CD4-positive, alpha-beta T cell treated with Interleukin-4 for 4 hours (primary cell): Measurements from ENCODE around the gene HDGFL3.
A peak's percentile ranks its signal among the peaks of the same experiment; 100 is the strongest.

ENCODE experiments used
- DNase-seq: peaks from one replicate; pipeline ENCODE4 v3.0.0-alpha.2; 2020

Gene HDGFL3

DNA sequence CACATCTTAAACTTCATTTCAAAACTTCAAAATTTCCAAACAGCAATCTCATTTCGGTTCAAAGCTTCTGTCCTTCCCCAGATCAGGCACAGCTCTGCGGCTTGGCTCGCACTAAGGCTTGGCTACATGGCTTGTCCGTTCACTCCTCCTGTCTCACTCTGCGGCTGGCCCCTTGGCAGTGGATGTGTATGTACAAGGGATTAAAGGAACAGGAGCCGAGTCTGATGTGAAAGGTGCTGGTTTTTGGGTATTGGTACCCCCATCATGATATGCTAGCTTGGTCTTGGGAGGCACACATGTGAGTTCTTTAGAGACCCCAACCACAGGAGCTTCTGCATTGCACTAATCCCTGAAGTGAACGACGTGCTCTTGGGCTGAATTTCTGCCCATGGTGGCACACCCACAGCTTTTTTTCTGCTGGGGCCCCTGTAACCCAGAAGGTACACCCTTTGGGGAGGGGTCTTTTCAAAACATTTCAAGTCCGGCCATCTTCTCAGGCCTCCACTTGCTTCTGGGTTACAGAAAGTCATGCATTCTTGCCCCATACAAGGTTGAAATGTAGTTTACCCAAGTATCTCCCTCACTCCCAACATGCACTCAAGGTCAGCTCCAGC is 87.5 kb downstream of the HDGFL3 start:
- DNase-seq: no peak

DNA sequence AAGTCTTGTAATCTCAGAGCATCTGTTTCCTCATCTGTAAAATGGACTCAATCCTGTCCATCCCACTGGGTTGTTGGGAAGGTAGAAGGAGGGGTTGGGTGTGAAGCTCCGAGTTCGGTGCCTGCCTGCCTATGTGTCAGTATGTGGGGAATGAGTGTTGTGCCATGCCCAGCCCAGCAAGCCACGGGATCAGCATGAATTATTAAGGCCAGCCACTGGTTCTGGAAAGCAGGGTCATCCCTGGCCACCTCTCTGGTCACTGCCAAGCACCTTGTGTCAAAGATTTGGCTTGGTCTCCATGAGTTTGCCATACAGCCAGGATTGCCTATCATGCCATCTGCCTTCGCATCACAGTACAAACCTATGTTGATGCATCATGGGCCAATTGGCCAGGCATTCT is 88.7 kb downstream of the HDGFL3 start:
- DNase-seq: no peak

DNA sequence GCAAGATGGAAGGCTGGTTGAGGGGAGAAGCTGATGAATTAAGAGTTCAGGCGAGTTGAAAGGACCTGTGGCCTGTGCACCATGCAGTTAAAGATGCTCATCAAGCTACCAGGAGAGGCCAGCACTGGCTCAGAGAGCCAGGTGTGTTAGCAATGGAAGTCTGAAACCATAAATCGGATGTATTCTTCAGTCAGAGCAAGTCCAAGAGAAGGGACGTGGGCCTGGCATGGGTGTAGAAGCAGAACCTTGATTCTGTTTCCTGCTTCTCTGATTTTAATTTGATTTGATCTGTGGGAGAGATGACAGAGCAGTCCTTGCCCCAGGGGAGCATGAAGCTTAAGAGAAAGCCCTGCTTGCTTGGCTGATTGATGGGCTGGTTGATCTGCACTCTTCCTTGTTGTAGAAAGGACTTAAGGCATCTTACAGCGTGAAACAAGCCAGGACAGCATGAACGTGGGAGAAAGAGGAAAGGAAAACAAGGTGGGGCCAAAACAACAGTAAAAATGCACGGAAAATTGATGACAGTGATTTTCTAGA is 89.3 kb downstream of the HDGFL3 start:
- DNase-seq: no peak

DNA sequence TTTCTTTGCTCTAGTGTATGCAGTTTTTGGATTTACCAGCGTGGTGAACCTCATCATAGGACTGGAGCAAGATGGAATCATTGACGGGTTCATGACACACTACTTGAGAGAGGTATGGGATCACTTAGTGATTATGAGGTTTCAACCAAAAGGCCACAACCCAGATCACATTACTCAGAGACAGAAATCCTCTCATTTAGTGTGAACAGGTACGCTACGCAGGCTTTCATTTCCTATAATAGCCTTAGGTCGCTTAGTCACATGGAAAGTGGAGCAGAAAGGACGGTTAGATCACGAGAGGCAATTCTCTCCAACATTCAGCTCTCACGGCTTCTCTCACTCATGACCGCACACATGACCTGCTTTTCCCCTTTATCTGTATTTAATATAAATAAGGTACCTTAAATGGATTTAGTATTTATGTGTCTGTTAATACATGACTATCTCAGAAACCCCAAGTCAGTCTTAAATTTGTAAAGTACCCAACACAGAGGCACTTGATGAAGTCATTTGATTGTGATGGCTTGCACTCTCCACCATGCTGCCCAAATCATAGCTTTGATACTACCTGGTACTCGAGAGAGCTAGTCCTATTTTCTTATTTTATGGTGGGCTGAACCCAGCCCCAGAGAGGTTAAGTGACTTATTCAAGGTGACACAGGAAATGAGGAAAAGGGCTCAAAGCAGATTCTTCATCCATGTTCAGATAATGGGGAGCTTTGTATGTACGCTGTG is 91.6 kb downstream of the HDGFL3 start:
- DNase-seq: no peak

DNA sequence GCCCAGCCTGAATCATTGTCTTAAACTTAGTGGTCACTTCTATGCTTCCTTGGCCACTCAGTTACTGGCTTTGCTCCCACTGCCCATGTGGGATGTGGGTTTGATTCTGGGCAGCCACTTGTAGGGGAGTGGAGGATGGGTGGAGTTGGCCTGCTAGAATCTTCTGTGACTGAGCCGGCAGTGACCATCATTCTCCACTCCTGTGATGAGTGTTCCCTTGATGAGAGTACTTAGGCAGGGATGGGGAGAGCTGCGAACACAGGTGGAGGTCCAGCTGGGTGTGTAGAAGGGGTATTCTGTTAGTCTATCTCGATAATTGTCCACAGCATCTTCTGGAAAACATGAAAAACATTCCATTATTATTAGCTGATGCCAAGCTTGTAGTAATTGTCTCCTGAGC is 92.2 kb downstream of the HDGFL3 start:
- DNase-seq: no peak

DNA sequence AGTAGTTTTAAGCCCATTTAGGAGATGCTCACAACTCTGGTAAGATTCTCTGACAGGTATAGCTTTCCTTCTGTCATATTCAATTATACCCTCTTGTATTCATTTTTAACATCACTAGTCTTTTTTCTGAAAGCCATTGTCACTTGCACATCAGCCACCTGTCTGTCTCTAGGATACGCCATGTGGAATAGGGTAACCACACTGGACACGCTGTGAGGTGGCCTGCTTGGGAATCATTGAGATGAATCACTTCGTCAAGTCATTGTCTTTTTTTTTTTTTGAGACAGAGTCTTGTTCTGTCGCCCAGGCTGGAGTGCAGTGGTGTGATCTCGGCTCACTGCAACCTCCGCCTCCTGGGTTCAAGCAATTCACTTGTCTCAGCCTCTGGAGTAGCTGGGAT is 92.8 kb downstream of the HDGFL3 start:
- DNase-seq: no peak

DNA sequence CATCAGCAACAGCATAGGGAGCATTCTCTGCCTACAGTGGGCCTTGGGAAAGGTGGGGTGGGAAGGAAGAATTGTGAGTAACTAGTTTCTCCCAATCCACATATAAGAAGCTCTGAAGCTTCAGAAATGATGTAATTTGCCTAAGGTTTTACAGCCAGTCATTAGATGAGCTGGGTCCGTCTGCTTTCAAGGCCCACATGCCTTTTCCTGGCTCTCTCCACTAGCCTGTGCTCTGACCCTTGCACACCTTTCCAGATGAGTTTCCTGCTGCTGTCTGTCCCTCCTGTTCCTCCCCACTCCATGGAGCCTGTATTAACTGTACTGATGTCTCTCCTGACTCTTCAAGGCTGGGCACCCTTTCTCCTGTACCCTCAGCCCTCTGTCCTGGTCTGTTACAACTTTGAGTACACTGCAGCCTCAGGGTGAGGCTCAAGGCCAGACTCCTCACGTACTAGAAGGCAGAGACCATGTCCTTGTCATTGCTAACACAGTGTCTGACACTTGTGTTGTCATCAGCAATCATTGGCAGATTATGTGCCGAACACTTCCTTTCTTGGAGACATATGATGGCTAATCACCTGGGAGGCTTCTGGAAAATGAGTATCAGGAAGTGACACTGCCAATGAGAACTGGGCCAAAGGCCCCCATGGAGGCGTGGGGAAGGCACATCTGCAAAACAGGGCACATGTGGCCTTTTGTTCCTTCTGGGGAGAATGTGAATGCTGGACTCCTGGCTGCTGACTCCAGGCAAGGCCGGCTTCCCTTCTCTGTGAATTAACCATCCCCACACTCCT is 93.5 kb downstream of the HDGFL3 start:
- no peak for DNase-seq

DNA sequence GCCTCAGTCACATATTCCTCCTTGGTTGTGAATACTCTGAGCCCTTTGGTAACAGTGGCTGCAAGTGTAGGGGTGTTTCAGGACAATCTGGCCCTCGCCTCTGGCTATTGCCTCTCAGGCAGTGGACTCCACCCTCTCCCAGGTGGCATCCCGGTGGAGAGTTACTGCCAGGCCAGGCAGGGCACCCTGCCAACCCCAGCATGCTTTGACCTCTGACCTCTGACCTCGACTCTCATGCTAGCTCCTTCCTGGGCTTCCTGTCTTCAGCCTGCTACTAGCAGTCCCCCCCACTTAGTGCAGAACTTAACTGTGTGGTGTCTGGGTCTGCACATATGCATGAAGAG is 94.7 kb downstream of the HDGFL3 start:
- DNase-seq: no peak

DNA sequence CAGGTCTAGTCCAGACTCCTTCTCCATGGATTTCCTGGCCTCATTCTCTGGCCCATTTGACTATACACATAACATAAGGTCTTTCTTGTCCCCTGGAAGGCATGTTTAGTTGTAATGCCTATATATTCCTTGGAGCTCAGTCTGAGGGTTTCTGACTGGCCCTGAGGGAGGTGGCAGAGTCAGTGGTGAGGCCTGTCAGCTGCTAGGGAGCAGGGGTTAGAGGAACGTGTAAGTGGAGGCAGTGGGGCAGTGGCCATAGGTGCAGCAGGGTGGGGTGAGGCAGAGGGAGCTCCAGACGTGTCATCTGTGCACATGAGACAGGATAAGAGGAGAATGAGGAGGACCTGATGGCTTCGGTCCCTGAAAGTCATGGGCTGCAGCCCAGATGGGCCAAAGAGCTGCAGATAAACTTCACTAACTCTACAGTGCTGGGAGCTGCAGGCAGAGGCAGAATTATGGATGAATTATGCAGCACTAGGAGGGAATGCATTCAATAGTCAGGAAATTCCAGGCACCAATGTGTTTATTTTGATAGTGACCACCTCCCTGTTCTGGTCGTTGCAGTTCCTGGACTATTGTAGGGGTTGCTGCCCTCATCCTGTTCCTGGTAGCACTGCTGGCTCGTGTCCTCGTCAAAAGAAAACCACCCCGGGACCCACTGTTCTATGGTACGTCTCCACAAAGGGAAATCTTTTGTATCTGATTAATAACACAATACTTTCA is 95.2 kb downstream of the HDGFL3 start:
- no peak for DNase-seq

DNA sequence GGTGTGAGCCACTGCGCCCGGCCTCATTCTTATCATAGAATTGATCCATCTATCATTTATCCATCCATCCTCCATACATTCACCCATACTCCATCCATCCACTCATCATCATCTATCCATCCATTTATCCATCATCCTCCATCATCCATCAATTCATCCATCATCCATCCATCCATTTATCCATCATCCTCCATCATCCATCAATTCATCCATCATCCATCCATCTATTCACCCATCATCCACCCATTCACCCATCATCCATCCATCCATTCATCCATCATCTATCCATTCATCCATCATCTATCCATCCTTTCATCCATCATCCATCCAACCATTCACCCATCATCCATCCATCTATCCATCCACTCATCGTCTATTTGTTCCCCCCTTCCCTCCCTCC is 96.5 kb downstream of the HDGFL3 start:
- no peak for DNase-seq

DNA sequence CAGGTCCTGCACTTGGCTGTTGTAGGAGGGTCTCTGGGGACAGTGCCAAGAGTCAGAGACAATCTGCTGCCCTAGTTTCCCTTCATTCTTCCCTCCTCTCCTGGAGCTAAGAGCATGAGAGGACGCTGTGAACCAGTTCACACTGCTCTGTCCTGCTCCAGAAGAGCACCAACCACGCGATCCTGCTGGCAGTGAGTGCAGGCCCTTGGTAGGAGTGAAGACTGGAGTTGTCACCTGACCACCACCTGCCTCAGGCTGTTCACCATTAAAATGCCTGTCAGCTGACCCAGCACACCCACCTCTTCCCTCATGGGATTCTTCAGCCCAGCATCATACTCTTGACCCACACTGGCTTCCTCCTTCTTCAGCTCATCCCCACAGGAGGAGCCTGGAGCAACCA is 97.2 kb downstream of the HDGFL3 start:
- DNase-seq: no peak

DNA sequence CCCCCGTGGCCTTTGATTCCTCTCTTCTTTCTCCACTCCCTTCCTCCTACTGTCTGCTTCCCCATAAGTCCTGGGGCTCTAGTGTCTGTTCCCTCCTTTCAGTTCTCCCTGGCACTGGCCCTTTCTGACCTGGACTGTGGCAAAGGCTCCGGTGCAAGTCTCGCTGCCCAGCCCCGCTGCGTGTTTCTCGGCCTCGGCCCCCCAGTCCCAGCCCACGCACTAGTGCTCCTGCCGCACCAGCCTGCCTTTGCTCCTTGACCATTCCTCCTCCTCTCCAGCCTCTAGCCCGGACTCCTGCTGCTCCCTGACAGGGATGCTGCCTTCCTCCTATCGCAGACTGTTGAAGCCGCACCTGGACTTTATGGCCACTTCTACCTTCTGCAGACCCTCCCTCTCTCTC is 98.1 kb downstream of the HDGFL3 start:
- no peak for DNase-seq

DNA sequence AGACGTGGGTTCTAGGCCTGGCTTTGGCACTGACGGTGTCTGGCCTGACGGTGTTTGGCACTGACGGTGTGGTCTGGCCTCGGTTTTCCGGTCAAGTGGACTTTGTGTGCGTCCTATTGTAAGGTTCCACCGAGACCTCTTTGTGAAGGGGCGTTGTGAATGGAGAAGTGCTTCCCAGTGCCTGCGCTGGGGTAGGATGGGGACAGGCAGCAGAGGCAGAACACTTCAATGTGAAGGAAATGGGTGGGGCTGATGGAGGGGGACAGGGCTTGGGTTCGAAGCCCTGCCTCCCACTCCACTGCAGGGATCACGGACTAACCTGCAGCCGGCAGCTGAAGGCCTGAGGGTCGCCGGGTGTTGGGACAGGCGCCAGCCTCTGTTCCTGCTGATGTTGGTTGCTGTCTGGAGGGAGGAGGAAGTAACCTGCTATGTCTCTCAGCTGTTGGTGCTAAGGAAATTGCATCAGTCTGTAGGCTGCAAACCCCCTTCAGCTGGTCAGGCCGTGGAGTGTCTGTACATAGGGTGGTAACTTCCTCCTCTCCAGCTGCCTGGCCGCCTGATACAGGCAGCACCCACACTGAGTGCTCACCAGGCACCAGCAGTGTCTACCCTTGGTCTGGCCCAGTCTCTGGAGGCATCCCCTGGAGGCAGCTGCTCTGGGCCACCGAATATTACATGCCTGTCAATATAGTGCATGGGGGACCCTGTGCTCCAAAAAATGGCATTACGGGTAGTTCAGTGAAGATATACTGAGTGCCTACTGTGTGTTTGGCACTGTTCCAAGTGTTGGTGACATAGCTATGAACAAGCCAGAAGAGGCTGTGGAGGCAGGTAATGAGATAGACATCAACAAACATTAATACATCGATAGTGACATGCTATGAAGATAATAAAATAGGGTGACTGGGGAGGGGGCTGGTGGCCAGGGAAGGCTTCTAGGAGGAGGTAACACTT is 99.1 kb downstream of the HDGFL3 start:
- peak; percentile 15 for DNase-seq

DNA sequence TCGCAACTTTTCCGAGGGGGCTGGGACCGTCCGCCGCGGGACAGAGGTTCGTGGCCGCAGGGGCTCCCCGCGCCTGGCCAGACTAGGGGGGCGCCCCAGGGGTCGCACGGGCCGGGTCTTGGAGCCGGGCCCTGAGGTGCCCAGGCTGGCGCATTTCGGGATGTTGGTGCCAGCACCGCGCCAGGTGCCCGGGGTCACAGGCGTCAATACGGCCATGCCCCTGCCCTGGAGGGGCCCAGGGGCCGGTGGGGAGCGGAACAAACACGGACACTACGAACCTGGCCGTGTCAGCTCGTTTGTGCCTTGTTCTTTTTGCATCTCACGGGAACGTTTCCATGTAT is 99.8 kb downstream of the HDGFL3 start:
- DNase-seq: no peak

DNA sequence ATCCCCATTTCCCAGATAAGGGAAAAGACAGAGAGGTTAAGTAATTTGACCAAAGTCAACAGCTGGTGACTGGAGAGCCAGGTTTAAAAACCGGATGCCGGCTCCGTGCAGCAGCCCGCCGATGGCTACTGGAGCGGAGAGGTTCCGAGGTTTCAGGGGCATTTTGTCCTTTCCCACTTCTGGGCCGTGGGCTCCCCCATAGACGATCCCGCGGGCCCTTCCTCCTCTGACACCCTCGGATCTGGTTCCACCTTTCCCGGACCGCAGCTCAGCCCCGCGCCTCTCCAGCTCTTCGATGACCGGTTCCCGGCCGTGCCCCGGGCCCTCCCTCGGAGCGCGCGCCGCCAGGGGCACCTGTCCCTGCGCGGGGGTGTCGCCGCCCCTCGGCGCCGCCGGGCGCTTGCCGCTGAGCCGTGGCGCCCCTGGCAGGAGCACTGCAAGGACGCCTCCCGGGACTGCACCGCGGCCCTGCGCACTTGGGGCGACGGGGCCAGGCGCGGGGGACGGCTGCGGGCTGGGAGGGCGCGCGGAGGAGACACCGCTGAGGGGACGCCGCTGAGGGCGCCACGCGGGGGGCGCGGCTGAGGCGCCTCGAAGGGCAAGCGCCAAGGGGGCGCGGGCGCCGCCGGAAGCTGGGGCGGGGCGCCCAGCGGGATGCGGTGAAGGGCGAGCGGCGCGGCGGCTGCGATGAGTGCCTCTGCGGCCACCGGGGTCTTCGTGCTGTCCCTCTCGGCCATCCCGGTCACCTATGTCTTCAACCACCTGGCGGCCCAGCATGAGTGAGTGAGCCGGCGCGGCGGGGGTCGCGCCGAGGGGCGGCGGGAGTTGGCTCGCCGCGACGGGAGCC is 100.4 kb downstream of the HDGFL3 start, which contains the start of gene TM6SF1:
TSS of gene TM6SF1 (plus strand) at position 652 of the 847 bp plus-strand sequence. CDS start at position 688, 36 bp downstream.
- no peak for DNase-seq

DNA sequence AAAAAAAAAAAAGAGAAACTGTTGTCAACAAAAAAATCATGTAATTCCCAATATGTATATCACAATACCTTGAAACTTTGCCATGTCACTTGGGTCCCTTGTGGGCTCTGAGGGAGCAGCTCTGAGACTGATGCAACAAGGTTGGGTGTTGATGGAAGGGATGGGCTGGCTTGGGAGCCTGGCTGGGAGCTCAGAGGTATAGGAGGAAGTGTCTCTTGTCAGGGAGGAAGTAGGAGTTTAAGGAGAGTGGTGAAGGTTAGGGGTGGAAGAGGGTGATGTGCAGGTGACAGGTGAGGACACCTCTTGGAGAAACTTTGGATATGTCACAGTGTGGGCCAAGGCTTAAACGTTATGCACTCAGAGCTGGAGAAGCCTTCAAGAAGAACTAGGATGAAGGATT is 102.2 kb downstream of the HDGFL3 start:
- DNase-seq: no peak

DNA sequence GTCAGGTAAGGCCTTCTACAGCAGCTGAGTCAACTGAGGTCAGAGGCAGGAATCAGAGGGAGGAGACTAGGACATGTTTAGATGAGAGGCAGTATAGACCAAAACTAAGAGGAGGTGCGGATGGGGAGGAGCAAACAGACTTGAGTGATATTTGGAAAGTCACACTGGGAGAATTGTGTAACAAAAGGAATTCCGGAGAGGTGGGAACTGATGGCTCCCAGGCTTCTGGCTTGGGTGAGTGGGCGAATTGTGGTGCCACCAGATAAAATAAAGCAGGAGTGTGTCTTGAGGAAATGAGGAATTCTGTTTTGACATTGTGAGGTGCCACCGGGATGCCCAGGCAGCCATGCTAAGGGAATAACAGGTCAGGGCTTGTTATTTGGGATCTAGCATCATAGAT is 103.5 kb downstream of the HDGFL3 start:
- DNase-seq: no peak

DNA sequence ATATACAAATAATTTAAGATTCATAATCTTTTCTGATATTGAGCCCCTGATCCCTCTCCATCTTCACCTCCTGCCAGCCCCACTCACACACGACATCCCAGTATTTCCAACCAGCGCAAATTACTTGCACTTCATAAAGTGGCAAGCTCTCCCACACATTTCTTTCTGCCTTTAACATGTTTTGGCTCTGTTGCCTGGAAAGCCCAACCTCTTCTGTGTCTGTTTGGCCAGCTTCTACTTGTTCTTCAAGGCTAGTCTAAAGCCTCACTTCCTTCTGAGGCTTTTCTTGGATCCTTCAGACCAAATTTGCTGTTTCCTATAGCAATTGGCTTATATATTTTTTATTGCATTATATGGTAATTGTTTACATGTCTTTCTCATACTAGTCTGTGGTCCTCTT is 105.3 kb downstream of the HDGFL3 start:
- no peak for DNase-seq

DNA sequence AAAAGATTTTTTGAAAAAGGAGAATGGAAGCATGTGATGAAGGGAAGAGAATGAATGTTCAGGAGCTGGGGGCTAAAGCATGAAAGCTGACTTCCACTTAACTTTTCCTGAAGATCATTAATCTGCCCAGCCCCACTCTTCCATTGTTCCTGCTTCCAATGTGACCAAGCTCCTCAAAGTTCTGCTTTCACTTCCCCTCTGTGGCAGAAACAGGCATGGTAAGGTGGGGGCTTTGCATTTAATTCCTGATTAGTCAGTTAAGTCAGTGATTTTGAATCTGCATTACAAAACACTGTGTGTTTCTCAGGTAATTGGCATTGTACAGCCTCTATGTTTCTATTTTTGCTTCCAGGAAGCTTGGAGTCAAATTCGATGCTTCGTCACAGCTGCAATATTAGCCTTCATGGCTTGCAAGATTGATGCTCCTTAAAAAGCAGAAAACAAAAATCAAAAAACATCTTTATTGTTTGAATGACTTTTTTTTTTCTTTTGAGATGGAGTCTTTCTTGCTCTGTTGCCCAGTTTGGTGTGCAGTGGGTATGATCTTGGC is 107.5 kb downstream of the HDGFL3 start:
- DNase-seq: no peak

DNA sequence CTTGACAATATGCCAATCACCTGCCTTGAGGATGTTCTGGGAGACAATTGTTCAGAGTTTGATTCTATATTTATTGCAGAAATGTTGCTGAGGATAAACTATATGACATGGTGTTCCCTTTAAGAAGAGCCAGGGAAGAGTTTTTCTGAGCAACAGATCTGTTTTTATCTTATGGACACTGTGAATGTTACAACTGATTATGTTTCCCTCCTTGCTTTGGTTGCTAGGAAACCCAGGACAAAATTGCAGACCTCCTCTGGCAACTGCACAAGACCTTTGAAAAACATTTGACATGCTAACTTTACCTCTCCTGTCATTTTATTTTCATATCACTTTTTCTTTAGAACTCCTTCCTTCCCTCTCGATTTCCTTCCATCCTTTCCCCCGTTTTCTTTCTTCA is 108.3 kb downstream of the HDGFL3 start:
- DNase-seq: no peak

DNA sequence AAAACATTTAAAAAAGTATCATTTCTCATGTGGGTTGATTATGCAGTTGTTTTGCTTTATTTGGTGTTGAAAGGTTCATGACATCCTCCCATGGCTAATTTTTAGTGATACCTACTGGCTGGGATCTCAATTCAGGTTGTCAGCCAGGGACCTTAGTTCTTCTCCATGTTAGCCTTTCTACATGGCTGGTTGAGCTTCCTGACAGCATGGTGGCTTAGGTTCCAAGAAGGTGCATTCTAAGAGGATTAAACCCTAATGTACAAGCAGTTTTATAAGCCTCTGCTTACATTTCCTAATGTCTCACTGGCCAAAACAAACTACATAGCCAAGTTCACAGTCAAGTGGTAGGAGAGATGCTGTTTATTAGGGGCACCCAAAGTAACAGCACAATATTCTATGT is 109.5 kb downstream of the HDGFL3 start:
- no peak for DNase-seq
